Measurements from ENCODE around the gene EGFL8.
A peak's percentile ranks its signal among the peaks of the same experiment; 100 is the strongest.

DNA sequence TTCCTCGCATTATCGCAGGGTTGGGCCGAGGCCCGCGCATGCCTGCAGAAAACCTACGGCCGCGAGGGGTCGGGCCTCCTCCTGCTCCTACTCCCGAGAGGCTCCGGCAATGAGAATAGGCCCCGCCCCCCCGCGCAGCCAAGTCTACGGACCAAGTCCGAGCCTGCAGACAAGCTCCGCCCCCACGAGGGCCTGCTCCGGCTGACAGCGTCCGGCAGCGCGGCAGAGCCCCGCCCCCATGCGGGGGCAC lies 31.2 kb downstream of the EGFL8 start:
- peak in 4 of 5 experiments; percentile 54 to 70 (median 56) for TF ChIP-seq CTCF (IDR thresholded peaks at IDR 0.05 in 4 of 5, conservative IDR thresholded peaks at IDR 0.05 in 1 of 5)
- TF ChIP-seq POLR2A (IDR thresholded peaks at IDR 0.05): no peak
